HG03103 (cell line): ENCODE measurements around the gene ZNF618.
"Not testable (repeated sequence)": the region's sequence is repeated elsewhere in the genome, so short reads cannot be mapped to it uniquely, and the experiment has no call there.

Experiments
- ATAC-seq: cut with Tn5 transposase; IDR thresholded peaks from one replicate; pipeline ENCODE4 v1.9.1; 2021; ENCODE audit warnings: low read depth; ENCODE audit not compliant: unreplicated experiment

ZNF618 gene

DNA sequence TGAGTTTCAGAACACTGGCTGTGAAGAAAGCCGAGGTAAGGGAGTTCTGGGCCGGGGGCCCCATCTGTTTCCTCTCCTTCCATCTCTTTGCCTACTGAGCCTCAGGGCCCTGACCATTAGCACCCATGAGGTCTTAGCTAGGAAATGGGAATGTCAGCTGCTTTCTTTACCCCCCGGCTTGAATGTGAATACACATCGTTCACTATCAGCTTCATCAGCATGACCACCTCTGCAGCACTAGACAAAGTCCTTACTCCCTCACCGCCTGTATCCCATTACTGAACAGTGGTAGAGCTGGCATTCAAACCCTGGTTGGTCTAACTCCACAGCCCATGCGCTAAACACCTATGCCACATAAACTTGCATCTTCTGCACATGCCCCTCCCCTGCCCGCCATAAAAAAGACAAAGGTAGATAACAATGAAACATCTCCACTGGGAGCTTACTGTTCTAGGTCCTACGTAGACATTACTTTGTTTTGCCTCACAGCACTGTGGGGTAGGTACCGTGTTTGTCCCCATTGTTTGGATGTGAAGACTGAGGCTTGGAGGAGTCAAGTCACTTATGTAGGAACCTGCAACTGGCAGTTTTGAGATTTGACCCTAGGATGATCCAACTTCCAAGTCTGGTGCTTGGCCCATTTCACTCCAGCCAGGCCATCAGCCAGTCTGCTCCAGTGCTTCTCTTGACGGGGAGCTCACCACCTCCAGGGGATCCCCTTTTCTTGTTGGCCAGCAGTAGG, 108.7 kb downstream of the ZNF618 start:
- no peak for ATAC-seq

DNA sequence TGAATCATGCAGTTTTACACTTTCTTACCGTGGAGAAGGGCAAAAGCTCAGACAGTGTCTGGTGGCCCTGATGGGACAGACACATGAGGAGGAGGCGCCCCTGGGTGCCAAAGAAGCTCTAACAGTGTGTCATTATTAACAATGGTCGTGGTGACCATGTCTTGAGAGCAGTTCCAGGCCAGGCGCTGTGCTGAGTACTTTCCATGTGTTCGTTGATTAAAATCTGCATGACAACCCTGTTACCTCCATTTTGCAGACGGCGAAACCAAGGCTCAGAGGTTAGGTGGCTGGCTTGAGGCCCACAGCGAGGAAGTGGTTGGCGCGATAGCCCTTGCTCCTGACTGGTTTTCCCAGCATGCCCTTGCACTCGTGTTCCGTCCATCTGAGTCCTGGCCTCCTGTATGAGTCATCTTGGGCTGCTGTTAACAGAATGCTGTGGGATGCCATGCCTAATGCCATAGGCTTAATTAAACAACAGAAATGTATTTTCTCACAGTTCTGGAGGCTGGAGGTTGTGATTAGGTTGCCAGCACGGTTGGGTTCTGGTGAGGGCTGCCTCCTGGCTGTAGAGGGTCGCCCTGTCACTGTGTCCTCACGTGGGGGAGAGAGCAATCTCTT, 110.0 kb downstream of the ZNF618 start:
- ATAC-seq: no peak

DNA sequence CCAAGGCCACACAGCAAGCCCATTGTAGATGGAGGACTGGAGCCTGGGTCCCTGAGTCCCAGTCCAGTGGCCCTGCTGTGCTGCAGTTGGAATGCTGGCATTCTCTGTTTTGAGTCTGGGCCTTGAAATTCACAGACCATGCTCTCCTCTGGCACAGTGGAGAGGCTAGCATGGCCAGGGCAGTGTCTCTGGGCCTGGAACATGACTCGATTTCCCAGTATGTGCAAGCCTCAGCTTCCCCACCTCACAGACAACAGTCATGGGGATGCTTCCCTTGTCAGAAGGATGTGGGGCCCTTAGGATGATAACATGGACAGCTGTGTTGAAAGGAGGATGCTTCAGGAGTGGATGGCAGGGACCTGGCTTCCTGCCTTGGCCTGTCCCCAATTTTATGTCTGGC, 110.8 kb downstream of the ZNF618 start:
- ATAC-seq: no peak

DNA sequence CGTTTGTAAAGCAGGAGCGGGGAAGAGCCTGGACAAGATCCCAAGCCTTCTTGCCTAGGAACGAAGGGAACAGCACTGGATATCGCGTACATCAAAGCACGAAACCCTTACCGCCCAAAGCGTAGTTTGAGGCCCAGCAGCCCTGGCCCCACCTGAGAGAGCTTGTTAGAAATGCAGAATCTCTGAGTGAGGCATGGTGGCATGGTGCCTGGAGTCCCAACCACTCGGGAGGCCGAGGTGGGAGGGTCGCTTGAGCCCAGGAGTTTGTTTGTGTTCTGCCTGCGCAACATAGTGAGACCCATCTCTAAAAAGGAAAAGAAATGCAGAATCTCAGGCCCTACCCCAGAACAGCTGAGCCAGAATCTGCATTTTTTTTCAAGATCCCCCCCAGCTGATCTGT, 111.4 kb downstream of the ZNF618 start:
- ATAC-seq: no peak

DNA sequence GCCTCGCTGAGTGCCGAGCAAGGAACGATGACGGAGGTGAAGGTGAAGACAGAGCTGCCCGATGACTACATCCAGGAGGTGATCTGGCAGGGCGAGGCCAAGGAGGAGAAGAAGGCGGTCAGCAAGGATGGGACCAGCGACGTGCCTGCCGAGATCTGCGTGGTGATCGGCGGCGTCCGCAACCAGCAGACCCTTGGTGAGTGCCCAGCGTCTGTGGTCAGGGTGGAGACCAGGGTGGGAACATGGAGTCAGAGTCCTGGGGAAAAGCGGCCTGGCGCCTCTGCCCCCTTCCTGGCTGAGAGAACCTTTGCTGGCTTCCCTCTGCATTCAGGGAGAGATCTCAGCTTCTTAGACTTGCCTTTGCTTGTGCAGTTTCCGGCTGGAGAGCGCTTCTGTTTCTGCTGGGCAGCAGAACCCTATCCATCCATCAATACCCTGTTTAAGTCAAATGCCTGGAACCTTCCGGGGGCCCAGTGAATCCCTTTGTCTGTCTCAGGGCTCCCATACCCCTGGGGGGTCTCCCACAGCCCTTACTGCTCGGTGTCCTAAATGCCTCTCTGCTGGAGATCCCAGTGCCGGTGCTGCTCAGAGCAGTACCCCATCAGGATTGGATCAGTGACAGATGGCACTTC, 112.4 kb downstream of the ZNF618 start:
- ATAC-seq: no peak

DNA sequence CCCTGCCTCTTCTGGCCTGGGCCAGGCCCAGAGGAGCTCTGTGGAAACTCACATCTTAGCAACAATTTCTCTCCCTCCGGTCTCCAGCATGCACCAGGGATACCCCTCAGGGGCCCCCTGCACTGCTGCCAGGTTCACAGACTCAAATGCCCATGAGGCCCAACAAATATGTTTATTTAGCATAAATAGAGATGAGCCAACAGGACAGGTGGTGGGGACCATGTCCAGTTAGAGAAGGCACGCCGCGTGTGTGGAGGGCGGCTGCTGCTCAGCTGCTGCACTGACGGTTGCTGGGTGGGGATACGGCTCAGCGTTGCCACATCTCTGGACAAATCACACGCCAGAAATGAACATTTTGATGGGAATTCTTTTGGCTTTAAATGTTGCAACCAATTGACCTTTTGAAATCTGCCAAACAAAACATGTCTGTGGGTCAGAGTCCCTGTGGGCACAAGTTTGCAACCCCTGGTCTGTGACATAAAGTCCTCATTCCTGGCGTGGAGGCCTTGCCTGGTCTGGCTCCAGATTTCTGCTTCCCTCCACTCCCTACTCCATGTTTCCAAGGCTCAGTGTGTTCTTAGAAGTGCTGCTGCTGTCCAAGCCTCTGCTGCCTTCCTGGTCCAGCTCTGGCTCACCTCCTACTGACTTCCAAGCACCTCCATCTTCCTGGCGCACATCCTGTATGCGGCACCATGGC, 113.1 kb downstream of the ZNF618 start:
- ATAC-seq: no peak

DNA sequence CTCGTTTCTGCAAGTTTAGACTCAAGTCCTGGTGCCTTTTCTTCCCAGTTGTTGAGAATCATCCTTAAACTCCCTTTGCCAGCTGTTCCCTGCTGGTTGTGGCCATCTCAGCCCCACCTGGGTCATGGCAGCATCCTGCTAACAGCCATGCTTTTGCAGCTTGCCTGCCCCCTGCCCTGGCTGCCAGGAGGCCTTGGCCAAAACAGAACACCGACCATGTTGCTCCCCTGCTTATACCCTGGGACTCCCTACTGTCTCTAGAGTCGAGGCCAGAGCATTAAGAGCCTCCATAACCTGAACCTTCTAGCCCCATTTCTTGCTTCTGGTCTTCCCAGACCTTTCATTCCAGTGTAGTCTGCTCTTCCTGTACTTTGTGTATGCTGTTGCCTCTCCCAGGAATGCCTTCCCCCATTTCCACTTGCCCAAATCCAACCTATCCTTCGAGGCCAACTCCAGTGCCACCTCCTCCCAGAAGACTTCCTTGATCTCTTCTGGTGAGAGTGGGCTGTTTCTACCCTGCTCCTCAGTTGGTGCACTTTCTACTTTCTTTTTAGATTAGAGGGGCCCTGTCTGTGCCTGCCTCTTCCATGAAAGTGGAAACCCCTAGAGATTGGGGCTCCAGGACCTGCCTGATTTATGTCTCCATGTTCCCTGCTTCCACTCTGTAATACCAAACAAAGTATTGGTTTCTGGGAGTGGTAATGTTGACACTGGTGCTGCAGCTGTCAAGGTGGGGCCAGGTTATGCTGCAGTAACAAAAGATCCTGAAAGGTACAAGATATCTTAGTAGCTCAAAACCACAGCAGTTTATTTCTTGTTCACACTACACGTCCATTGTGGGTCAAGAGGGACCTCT, 113.8 kb downstream of the ZNF618 start:
- ATAC-seq: no peak

DNA sequence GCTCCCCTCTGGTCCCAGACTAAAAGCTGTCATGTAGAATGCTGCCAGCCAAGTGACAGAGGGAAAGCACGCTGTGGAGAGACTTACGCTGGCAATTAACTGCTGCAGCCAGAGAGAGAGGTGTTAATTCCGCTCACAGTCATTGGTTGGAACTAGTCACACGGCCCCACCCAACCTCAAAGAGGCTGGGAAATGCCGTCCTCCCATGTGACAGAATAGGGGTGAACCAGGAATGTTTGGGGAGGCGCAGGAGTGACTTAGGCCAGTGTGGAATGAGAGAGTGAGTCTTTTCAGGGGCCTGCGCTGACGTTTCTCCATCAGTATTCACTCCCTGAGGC, 114.4 kb downstream of the ZNF618 start:
- no peak for ATAC-seq

DNA sequence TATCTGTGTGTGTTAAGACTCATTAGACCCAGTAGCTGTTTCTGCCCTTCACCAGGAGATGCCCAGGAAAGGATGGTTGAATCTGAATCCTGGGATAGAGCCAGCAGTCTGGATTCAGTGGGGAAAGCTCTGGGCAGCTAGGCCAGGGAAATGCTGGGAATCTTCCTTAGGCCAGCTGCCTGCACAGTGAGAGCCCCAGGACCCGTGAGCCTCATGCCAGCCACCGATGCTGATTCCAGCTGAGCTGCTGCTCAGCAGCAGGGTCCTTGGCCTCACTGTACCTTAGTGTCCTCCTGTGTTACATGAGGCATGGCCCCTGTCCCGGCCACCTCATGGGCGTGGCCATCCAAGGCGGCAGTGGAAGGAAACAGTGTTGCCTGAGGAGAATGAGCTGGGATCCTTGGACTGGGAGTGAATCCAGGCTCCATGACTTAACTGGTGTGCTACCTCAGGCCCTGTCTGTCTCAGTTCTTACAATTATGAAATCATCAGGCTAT, 114.9 kb downstream of the ZNF618 start:
- ATAC-seq: no peak

DNA sequence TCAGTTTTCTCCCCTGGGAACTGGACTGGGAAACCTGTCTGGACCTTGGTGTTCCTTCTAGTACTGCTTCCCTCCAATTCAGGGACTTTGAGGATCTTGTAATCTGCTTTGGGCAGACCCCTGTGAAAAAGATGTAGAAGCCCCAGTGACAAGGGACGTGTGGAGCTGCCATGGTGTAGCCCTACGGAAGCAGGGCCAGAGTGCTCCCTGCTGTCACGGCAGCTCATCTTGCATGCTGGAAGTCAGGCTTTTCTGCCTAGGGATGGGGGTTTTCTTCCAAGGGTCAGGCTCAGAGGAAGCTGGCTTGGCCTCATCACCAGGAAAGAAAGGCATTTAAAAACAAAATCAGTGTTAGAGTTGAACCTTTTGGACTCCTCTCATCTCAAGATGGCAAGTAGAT, 115.6 kb downstream of the ZNF618 start:
- ATAC-seq: no peak

DNA sequence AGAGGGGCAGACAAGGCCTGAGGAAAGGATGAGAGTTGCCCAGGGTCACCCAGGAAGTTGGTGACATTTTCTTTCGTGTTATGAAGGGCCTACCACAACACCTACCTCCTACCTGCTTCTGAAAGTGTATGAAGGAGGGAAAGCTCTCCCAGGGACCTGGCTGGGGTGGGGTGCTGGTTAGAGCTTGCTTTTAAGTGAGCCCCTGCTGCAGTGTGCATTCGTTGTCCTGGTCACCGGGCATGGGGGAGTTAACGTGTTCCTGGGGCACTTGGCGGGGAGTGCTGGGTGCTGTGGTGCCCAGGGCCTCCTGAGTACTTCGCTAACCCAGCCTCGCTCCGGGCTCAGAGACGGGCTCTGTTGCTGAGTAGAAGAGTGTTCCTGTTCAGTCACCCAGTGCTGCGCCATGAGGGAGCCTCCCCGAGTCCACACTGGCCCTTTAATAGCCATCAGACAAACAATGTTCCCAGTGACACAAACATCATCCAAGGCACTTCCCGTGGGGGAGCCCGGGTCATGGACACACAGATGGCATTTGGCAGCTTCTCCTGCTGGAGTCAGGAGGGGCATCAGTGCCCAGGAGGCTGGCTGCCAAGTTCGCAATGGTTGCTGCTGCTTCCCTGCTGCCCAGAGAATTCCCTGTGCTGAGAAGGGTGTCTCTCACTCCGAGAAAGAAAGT, 116.3 kb downstream of the ZNF618 start:
- no peak for ATAC-seq

DNA sequence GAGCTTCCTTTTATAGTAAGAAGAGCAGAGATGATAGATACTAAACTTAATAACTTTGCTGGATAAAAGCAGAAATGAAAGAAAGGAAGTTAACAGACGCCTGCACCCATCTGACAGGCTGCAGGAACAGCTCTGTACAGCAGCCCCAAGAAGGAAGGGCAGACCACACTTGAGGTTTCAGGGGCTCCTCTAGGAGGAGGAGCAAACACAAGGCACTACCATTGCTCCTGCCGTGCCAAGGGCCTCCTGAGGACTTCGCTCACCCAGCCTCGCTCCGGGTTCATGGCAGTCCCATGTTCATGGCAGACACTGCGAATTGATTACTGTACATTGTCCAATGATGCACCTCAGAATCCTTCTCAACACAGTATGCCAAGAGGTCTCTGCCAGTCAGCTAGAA, 116.9 kb downstream of the ZNF618 start:
- ATAC-seq: no peak

DNA sequence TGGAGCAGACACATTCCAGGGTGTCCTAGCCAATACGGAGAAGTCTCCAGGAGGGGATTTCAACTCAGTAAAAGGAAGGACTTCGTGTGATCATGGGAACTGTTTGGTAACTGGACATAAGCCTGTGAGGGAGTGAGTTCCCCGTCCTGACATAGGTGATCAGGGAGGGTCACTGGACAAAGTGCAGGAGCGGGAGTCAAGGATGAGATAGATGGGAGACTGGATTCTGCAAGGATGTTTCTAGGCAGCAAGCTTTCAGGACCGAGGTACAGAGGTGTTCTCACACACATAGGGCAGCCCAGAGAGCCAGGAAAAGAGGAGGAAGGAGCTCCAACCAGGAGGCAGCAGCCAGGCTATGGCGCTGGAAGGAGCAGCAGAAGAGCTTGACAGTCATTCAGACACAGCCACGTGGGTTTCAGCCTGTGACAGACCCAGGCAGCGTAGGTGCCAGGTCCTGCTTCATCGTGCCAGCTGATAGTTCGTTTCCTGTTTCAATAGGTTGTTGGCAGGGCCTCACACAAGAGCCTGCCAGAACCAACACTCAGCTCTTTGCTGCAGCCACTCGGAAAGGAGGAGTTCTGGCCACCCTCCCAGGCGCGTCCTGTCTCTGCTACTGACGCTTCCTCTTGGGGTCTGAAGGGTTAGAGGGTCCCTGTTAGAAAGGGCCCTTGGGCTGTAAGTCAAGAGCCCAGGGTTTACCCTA, 117.9 kb downstream of the ZNF618 start:
- no peak for ATAC-seq

DNA sequence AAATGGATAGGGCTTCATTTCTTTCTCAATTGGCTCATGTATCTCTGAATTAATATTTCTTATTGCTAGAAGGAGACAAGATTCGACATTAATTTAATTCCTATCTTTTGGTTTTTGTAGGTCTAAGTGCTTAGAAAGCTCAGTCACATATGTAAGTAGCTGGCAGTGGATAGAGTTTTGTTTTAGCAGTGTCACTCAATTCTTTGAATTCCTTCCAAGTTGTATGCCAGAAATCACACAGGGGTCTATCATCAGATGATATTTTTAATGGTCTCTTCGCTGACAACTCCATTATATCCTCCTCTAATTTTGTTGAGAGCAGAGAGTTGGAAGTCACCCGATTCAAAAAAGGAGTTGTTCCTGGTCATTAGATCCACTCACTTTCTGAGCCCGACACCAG, 119.3 kb downstream of the ZNF618 start:
- ATAC-seq: no peak

DNA sequence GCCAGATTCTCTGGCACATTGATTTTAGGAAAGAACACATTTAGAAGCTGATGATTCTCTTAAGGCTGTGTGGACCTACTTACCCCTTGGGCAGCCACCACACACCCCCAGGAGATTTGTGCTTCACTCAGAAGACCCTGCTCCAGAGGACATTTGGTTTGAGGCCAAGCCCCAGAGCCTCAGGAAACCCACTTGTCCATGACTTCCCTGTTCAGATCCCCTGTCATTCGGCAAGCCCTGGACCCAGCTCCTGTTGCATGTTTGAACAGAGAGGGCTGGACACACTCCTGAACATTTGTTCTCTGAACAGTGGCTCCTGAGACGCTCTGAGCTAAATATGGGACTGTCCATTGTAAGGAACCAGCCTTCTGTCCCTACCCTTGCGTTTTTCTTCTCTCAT, 119.9 kb downstream of the ZNF618 start:
- ATAC-seq: no peak

DNA sequence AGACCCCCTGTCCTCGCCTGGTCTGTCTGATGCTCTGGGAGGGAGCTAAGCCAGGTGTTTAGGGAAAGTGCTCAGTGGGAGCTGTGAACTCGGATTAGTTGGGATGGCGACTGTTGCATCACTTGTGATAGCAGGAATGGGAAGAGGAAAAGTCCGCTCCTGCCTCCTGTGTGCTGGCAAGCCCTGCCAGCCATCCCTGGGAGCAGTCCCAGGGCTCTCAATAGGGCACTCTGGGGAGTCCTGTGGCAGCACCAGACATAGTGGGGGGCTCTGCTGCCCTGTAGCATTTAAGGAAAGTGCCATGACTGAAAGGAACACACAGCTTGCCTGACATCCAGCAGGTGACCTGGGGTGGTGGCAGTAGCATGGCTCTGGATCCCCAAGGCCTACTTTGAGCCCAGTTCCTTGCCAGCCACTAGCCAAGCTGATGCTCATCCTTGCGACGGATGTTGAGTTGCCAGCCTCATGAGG, 120.5 kb downstream of the ZNF618 start:
- ATAC-seq: no peak

DNA sequence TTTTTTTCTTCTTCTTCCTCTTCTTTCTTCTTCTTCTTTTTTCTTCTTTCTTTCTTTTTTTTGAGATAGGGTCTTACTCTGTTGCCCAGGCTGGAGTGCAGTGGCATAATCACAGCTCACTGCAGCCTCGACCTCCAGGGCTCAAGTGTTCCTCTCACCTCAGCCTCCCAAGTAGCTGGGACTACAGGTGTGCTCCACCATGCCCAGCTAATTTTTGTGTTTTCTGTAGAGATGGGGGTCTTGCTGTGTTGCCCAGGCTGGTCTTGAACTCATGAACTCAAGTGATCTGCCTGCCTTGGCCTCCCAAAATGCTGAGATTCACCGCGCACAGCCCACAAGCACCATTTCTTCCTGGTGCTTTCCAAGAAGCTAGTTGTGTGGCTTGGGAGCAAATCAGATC, 121.0 kb downstream of the ZNF618 start:
- ATAC-seq: not testable (repeated sequence)

DNA sequence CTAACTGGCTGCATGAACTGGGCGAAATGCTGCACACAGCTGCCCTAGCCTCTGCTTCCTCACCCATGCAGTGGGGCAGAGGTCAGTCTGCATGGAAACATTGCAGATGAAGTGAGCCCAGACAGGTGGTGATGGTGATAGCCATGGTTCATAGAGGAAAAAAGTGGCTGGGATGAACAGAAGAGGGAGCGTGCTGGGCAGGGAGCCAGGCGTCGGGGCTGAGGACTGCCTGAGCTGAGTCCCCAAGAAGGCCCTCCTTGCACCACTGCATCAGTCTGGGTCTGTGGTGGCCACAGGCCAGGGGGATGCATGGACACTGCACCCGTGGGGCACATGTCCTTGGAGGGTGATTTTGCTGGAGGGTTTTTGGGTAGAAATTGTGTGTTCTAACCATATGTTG, 121.5 kb downstream of the ZNF618 start:
- ATAC-seq: no peak

DNA sequence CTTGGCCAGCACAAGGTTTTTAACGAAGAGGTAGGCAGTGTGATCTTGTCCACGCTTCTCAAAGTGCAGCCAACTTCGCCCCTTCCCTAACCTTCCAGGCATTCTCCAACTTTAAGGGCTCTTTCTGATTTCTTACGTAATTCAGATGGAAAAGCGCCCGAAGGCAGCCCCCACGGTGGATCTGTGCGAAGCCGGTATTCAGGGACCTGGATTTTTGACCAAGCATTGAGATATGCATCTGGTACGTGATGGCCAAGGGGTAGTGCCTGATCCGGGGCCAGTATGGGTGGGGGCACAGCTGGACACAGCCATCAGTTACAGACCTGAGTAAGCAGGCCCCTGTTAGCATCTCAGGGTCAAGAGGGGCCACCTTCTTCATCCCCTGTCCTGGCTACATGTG, 122.0 kb downstream of the ZNF618 start:
- ATAC-seq: no peak
